Measurements from ENCODE around the gene DOHH.

The DOHH gene

GRCh38 chr19:3512562-3513228 lies 12.2 kb upstream of the DOHH start:
- TF ChIP-seq YY1 (IDR thresholded peaks at IDR 0.05; ENCODE audit: low read depth) (no peak), TCF12 (IDR thresholded peaks at IDR 0.05; ENCODE audit: low read depth) (no peak), NFIC (IDR thresholded peaks at IDR 0.05) (no peak), TEAD4 (IDR thresholded peaks at IDR 0.05) (no peak), ZBTB7A (IDR thresholded peaks at IDR 0.05; ENCODE audit: low read depth) (no peak), TAF1 (IDR thresholded peaks at IDR 0.05; ENCODE audit: low read depth) (no peak), REST (IDR thresholded peaks at IDR 0.05; ENCODE audit: low read depth) (no peak), FOXM1 (IDR thresholded peaks at IDR 0.05; ENCODE audit: borderline replicate concordance, low read depth) (no peak), CEBPB (IDR thresholded peaks at IDR 0.05) (no peak), USF1 (IDR thresholded peaks at IDR 0.05) (no peak), EP300 (IDR thresholded peaks at IDR 0.05; ENCODE audit: borderline replicate concordance) (no peak), CREB1 (IDR thresholded peaks at IDR 0.05; ENCODE audit: low read depth) (no peak), RAD21 (IDR thresholded peaks at IDR 0.05; ENCODE audit: low read depth) (no peak)

GRCh38 chr19:3511506-3512251 lies 11.2 kb upstream of the DOHH start:
- no peak for TF ChIP-seq RAD21 (IDR thresholded peaks at IDR 0.05; ENCODE audit: low read depth)
- no peak for TF ChIP-seq TAF1 (IDR thresholded peaks at IDR 0.05; ENCODE audit: low read depth)
- no peak for TF ChIP-seq NFIC (IDR thresholded peaks at IDR 0.05)
- TF ChIP-seq EGR1 (IDR thresholded peaks at IDR 0.05): no peak
- no peak for TF ChIP-seq MAX (IDR thresholded peaks at IDR 0.05)
- no peak for TF ChIP-seq CEBPB (IDR thresholded peaks at IDR 0.05)
- TF ChIP-seq TEAD4 (IDR thresholded peaks at IDR 0.05): no peak
- no peak for TF ChIP-seq ZBTB7A (IDR thresholded peaks at IDR 0.05; ENCODE audit: low read depth)
- TF ChIP-seq USF1 (IDR thresholded peaks at IDR 0.05): no peak
- no peak for TF ChIP-seq FOXM1 (IDR thresholded peaks at IDR 0.05; ENCODE audit: borderline replicate concordance, low read depth)

- TF ChIP-seq EP300 (IDR thresholded peaks at IDR 0.05; ENCODE audit: borderline replicate concordance) (no peak), MAX (IDR thresholded peaks at IDR 0.05) (no peak), NFIC (IDR thresholded peaks at IDR 0.05) (no peak), REST (IDR thresholded peaks at IDR 0.05; ENCODE audit: low read depth) (no peak), TEAD4 (IDR thresholded peaks at IDR 0.05) (no peak), CEBPB (IDR thresholded peaks at IDR 0.05) (no peak), EGR1 (IDR thresholded peaks at IDR 0.05) (no peak), TCF12 (IDR thresholded peaks at IDR 0.05; ENCODE audit: low read depth) (no peak)
Measured at GRCh38 chr19:3510727-3511126, 10.3 kb upstream of the DOHH start.

GRCh38 chr19:3509566-3509989 lies 9.1 kb upstream of the DOHH start:
- no peak for TF ChIP-seq ZBTB7A (IDR thresholded peaks at IDR 0.05; ENCODE audit: low read depth)
- no peak for TF ChIP-seq EP300 (IDR thresholded peaks at IDR 0.05; ENCODE audit: borderline replicate concordance)
- no peak for TF ChIP-seq RAD21 (IDR thresholded peaks at IDR 0.05; ENCODE audit: low read depth)
- TF ChIP-seq USF1 (IDR thresholded peaks at IDR 0.05): no peak
- TF ChIP-seq CREB1 (IDR thresholded peaks at IDR 0.05; ENCODE audit: low read depth): no peak
- TF ChIP-seq FOXM1 (IDR thresholded peaks at IDR 0.05; ENCODE audit: borderline replicate concordance, low read depth): no peak
- no peak for TF ChIP-seq TCF12 (IDR thresholded peaks at IDR 0.05; ENCODE audit: low read depth)
- TF ChIP-seq TAF1 (IDR thresholded peaks at IDR 0.05; ENCODE audit: low read depth): no peak
- no peak for TF ChIP-seq NFIC (IDR thresholded peaks at IDR 0.05)
- TF ChIP-seq REST (IDR thresholded peaks at IDR 0.05; ENCODE audit: low read depth): no peak
- TF ChIP-seq EGR1 (IDR thresholded peaks at IDR 0.05): no peak
- no peak for TF ChIP-seq MAX (IDR thresholded peaks at IDR 0.05)
- TF ChIP-seq CEBPB (IDR thresholded peaks at IDR 0.05): no peak
- TF ChIP-seq TEAD4 (IDR thresholded peaks at IDR 0.05): no peak
- TF ChIP-seq YY1 (IDR thresholded peaks at IDR 0.05; ENCODE audit: low read depth): no peak
